ENCODE results near the gene SMURF2.
A peak's percentile ranks its signal among the peaks of the same experiment; 100 is the strongest.
"Not testable (repeated sequence)": the region's sequence is repeated elsewhere in the genome, so short reads cannot be mapped to it uniquely, and the experiment has no call there.

SMURF2 gene

GRCh38 chr17:64628641-64629040 is 33.5 kb downstream of the SMURF2 start:
- DNase-seq = no peak

- DNase-seq = no peak
Measured at GRCh38 chr17:64627797-64628196, 34.3 kb downstream of the SMURF2 start.

- no peak for DNase-seq
Measured at GRCh38 chr17:64626827-64627226, 35.3 kb downstream of the SMURF2 start.

- no peak for DNase-seq
Measured at GRCh38 chr17:64625541-64625940, 36.6 kb downstream of the SMURF2 start.

GRCh38 chr17:64622931-64623654 is 39.0 kb downstream of the SMURF2 start:
- DNase-seq = no peak

GRCh38 chr17:64621772-64622171 is 40.3 kb downstream of the SMURF2 start:
- DNase-seq = no peak

GRCh38 chr17:64618848-64619247 is 43.3 kb downstream of the SMURF2 start:
- no peak for DNase-seq

- no peak for DNase-seq
Measured at GRCh38 chr17:64617125-64617780, 44.9 kb downstream of the SMURF2 start.

- no peak for DNase-seq
Measured at GRCh38 chr17:64615028-64615677, 47.0 kb downstream of the SMURF2 start.

GRCh38 chr17:64614266-64615027 is 47.7 kb downstream of the SMURF2 start:
- no peak for DNase-seq

GRCh38 chr17:64611369-64611768 is 50.7 kb downstream of the SMURF2 start:
- DNase-seq = no peak

GRCh38 chr17:64610244-64610643 is 51.9 kb downstream of the SMURF2 start:
- DNase-seq = not testable (repeated sequence)

- no peak for DNase-seq
Measured at GRCh38 chr17:64608571-64608981, 53.5 kb downstream of the SMURF2 start.

GRCh38 chr17:64607862-64608565 is 54.1 kb downstream of the SMURF2 start:
- DNase-seq = no peak

- not testable (repeated sequence) for DNase-seq
Measured at GRCh38 chr17:64604532-64604931, 57.6 kb downstream of the SMURF2 start.

GRCh38 chr17:64603987-64604386 is 58.1 kb downstream of the SMURF2 start:
- no peak for DNase-seq

GRCh38 chr17:64599827-64600226 is 62.3 kb downstream of the SMURF2 start:
- no peak for DNase-seq

GRCh38 chr17:64599187-64599676 is 62.9 kb downstream of the SMURF2 start:
- peak; percentile 58 for DNase-seq

GRCh38 chr17:64598672-64599071 is 63.4 kb downstream of the SMURF2 start:
- no peak for DNase-seq

- DNase-seq = no peak
Measured at GRCh38 chr17:64596988-64597387, 65.1 kb downstream of the SMURF2 start.

GRCh38 chr17:64596439-64596838 is 65.7 kb downstream of the SMURF2 start:
- DNase-seq = no peak

GRCh38 chr17:64591944-64592343 is 70.2 kb downstream of the SMURF2 start:
- DNase-seq = no peak

Measured in CD4-positive, alpha-beta T cell treated with Interleukin-6 for 4 hours (primary cell).